Neural progenitor cell (in vitro differentiated cells): Measurements from ENCODE around the gene TM9SF3. TPM values are rescaled to one million over a fixed set of nuclear protein-coding genes. Genes with fewer than 3 reads are reported as not detected.
"Not testable (repeated sequence)": the region's sequence is repeated elsewhere in the genome, so short reads cannot be mapped to it uniquely, and the experiment has no call there.

ENCODE experiments used
- DNase-seq: peaks from one replicate; pipeline ENCODE4 v3.0.0-alpha.2; 2016; ENCODE audit warnings: low spot score
- H2AFZ ChIP-seq: fragments of 200-600 bp; sonication (generic); replicated peaks from 2 replicates; pipeline ENCODE4 v1.6.1; 2016; ENCODE audit warnings: antibody characterized with exemption
- H3F3A ChIP-seq: fragments of 200-600 bp; sonication (generic); 2 replicates; pipeline ENCODE4 v1.6.1; 2016; ENCODE audit warnings: antibody characterized with exemption, low read depth
- H3K27ac ChIP-seq: fragments of 200-600 bp; sonication (generic); 2 replicates; pipeline ENCODE4 v1.5.1; 2016; ENCODE audit warnings: mild to moderate bottlenecking
- H3K27me3 ChIP-seq: fragments of 200-600 bp; sonication (generic); 2 replicates; pipeline ENCODE4 v1.6.1; 2016; ENCODE audit warnings: mild to moderate bottlenecking, moderate library complexity
- H3K36me3 ChIP-seq: fragments of 200-600 bp; sonication (generic); 2 replicates; pipeline ENCODE4 v1.5.1; 2016
- H3K4me1 ChIP-seq: fragments of 200-600 bp; sonication (generic); 2 replicates; pipeline ENCODE4 v1.6.1; 2016; ENCODE audit warnings: mixed run types
- H3K4me2 ChIP-seq: fragments of 200-600 bp; sonication (generic); 2 replicates; pipeline ENCODE4 v1.6.1; 2016
- H3K4me3 ChIP-seq: fragments of 200-600 bp; sonication (generic); 2 replicates; pipeline ENCODE4 v1.5.1; 2016
- H3K79me2 ChIP-seq: fragments of 200-600 bp; sonication (generic); 2 replicates; pipeline ENCODE4 v1.6.1; 2016; ENCODE audit warnings: low read depth
- H3K9ac ChIP-seq: fragments of 200-600 bp; sonication (generic); 2 replicates; pipeline ENCODE4 v1.6.1; 2016
- H3K9me3 ChIP-seq: fragments of 200-600 bp; sonication (generic); 2 replicates; pipeline ENCODE4 v1.5.1; 2016; ENCODE audit warnings: low read depth
- H4K20me1 ChIP-seq: fragments of 200-600 bp; sonication (generic); 2 replicates; pipeline ENCODE4 v1.6.1; 2016; ENCODE audit warnings: low read depth
- H3K27ac Mint-ChIP-seq: 3 replicates; pipeline ENCODE4 v1.8.0; 2021; ENCODE audit warnings: mixed read lengths
- H3K27me3 Mint-ChIP-seq: 2 replicates; pipeline ENCODE4 v1.8.0; 2022; ENCODE audit warnings: low read depth, mild to moderate bottlenecking, inconsistent platforms, moderate library complexity, mixed read lengths; ENCODE audit not compliant: insufficient read depth
- H3K36me3 Mint-ChIP-seq: 3 replicates; pipeline ENCODE4 v1.8.0; 2021; ENCODE audit warnings: mixed read lengths
- H3K4me1 Mint-ChIP-seq: 3 replicates; pipeline ENCODE4 v1.8.0; 2021; ENCODE audit warnings: mixed read lengths
- H3K4me3 Mint-ChIP-seq: 3 replicates; pipeline ENCODE4 v1.8.0; 2021; ENCODE audit warnings: mild to moderate bottlenecking, moderate library complexity, mixed read lengths
- H3K9me3 Mint-ChIP-seq: 3 replicates; pipeline ENCODE4 v1.8.0; 2020; ENCODE audit warnings: mixed read lengths
- CTCF ChIP-seq: fragments of 200-600 bp; sonication (generic); IDR thresholded peaks from 2 replicates; pipeline ENCODE4 v1.5.1; 2017; ENCODE audit warnings: antibody characterized with exemption, mild to moderate bottlenecking
- EZH2 ChIP-seq: fragments of 200-600 bp; sonication (generic); IDR thresholded peaks from 2 replicates; pipeline ENCODE4 v1.6.1; 2017; ENCODE audit warnings: antibody characterized with exemption, mild to moderate bottlenecking, moderate library complexity
- EZH2phosphoT487 ChIP-seq: fragments of 200-600 bp; sonication (generic); IDR thresholded peaks from 2 replicates; pipeline ENCODE4 v1.6.1; 2017; ENCODE audit warnings: antibody characterized with exemption
- total RNA-seq: library from RNA; depleted of rRNA; stranded (reverse); fragments of >200 nt; gene quantifications from 2 replicates; pipeline ENCODE4 v1.2.3, GENCODE V29; 2015; ENCODE audit warnings: low replicate concordance

TM9SF3 gene
- total RNA-seq, 1 donor from 2014 or later, result 122 TPM

- H3K27me3 Mint-ChIP-seq, result no peaks in the 10 kb centered on the region
- Histone ChIP-seq H3K9me3 (no peaks in the 10 kb centered on the region), H3K27ac (no peak overlapping the region), H3K4me3 (no peak overlapping the region), H3K27me3 (no peaks in the 10 kb centered on the region), H3K4me2 (no peak overlapping the region), H3K9ac (no peak overlapping the region), H3K36me3 (peaks cover 11% of the 10 kb centered on the region), H3F3A (peaks cover 20% of the 10 kb centered on the region), H3K79me2 (peaks cover 100% of the 10 kb centered on the region), H2AFZ (no peak overlapping the region), H4K20me1 (peaks cover 51% of the 10 kb centered on the region), H3K4me1 (peaks cover 19% of the 10 kb centered on the region)
- DNase-seq, result no peak
- no peak for TF ChIP-seq CTCF
- no peak for TF ChIP-seq EZH2
- no peak for TF ChIP-seq EZH2phosphoT487
- peaks cover 43% of the 10 kb centered on the region for H3K36me3 Mint-ChIP-seq
- H3K4me1 Mint-ChIP-seq, result peaks cover 15% of the 10 kb centered on the region
- no peak overlapping the region for H3K27ac Mint-ChIP-seq
- H3K9me3 Mint-ChIP-seq, result peaks cover 2% of the 10 kb centered on the region
- no peak overlapping the region for H3K4me3 Mint-ChIP-seq
These were observed 10.4 kb downstream of the TM9SF3 start for GRCh38 chr10:96576277-96576980.

- H3K4me1 ChIP-seq, H3K4me3 ChIP-seq, H3K9ac ChIP-seq, H3K9me3 ChIP-seq, H3K9me3 Mint-ChIP-seq, H3K27me3 Mint-ChIP-seq, H3K4me3 Mint-ChIP-seq, H2AFZ ChIP-seq, H3K27ac Mint-ChIP-seq, H3K27ac ChIP-seq, DNase-seq, H3K27me3 ChIP-seq, H3K4me1 Mint-ChIP-seq, H3F3A ChIP-seq, H3K4me2 ChIP-seq: not testable (repeated sequence)
- H3K36me3 ChIP-seq, result peaks cover 11% of the 10 kb centered on the region
- peaks cover 100% of the 10 kb centered on the region for H3K79me2 ChIP-seq
- H3K36me3 Mint-ChIP-seq, result peaks cover 46% of the 10 kb centered on the region
- peaks cover 53% of the 10 kb centered on the region for H4K20me1 ChIP-seq
These were observed 12.2 kb downstream of the TM9SF3 start for GRCh38 chr10:96574564-96574963.

GRCh38 chr10:96573036-96573435 is 13.8 kb downstream of the TM9SF3 start:
- Histone ChIP-seq H3K9ac (no peak overlapping the region), H3F3A (no peaks in the 10 kb centered on the region), H3K4me2 (no peak overlapping the region), H3K9me3 (no peaks in the 10 kb centered on the region), H3K4me1 (no peaks in the 10 kb centered on the region), H3K36me3 (peaks cover 14% of the 10 kb centered on the region), H3K27ac (no peak overlapping the region), H3K4me3 (no peak overlapping the region), H3K79me2 (peaks cover 100% of the 10 kb centered on the region), H4K20me1 (peaks cover 52% of the 10 kb centered on the region), H3K27me3 (no peaks in the 10 kb centered on the region), H2AFZ (no peak overlapping the region)
- TF ChIP-seq EZH2 (no peak), EZH2phosphoT487 (no peak), CTCF (no peak)
- Mint-ChIP-seq H3K36me3 (peaks cover 50% of the 10 kb centered on the region), H3K27ac (no peak overlapping the region), H3K27me3 (no peaks in the 10 kb centered on the region), H3K9me3 (peaks cover 2% of the 10 kb centered on the region), H3K4me3 (no peak overlapping the region), H3K4me1 (no peaks in the 10 kb centered on the region)
- no peak for DNase-seq
